HG02588 (cell line): ENCODE results near the gene EML4.
A peak's percentile ranks its signal among the peaks of the same experiment; 100 is the strongest.
"Not testable (repeated sequence)": the region's sequence is repeated elsewhere in the genome, so short reads cannot be mapped to it uniquely, and the experiment has no call there.

Experiments used
- ATAC-seq: cut with Tn5 transposase; IDR thresholded peaks from one replicate; pipeline ENCODE4 v1.9.1; 2021; ENCODE audit warnings: mild to moderate bottlenecking, moderate library complexity; ENCODE audit not compliant: unreplicated experiment

The EML4 gene

GRCh38 chr2:42249887-42250286 lies 80.7 kb downstream of the EML4 start:
- ATAC-seq = no peak

- ATAC-seq = no peak
These were observed 81.8 kb downstream of the EML4 start for GRCh38 chr2:42250925-42251324.

DNA sequence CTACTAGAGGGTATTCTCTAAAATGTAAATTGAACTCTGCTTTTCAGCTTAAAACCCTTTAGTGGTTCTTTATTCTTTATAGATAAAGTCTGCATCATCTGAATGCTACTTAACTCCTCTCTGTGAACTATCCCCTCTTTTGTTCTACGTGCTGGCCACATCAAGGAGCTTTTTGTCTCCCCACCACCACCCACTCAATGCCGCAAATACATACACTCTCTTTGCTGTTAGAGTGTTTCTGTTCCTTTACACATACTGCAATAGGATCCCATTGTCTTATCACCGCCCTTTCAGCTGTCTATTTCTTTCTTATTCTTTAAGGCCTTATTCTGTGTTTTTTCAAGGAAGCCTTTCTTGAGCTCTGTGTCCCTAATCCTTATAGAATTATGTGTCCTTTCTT lies 83.3 kb downstream of the EML4 start:
- ATAC-seq = no peak

DNA sequence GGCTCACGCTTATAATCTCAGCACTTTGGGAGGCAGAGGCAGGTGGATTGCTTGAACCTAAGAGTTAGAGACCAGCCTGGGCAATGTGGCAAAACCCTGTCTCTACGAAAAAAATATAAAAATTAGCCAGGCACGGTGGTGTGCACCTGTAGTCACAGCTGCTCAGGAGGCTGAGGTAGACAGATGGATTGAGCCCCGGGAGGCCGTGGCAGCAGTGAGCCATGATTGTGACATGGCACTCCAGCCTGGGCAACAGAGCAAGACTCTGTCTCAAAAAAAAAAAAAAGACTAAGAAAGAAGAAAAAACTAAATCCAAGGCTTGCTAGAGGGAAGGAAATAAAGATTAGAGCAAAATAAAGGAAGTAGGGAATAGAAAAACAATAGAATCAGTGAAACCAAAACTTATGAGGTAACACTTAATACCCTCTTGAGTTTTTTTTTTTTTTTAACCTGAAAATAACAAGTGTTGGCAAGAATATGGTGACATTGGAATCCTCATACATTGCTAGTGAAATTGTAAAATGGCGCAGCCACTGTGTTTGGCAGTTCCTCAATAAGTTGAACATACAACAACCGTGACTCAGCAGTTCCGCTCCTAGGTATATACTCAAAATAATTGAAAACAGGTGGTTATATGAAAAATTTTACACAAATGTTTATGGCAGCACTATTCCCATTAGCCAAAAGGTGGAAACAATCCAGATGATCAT lies 85.2 kb downstream of the EML4 start:
- ATAC-seq = no peak

DNA sequence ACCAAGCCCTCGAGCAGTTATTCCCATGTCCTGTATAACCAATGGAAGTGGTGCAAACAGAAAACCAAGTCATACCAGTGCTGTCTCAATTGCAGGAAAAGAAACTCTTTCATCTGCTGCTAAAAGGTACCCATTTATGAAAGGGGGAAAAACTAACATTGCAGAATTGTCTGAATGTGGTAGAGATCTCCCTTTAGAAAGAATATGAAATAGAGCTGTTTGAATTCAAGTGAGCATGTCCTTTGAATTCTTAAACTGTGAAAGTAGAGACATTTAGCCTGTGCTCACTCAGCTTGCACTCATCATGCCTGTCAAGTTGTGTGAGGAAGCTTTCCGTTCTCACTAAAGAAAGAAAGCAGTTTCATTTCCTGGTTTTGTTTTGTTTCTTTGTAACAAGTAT lies 87.4 kb downstream of the EML4 start:
- ATAC-seq = peak; percentile 68

DNA sequence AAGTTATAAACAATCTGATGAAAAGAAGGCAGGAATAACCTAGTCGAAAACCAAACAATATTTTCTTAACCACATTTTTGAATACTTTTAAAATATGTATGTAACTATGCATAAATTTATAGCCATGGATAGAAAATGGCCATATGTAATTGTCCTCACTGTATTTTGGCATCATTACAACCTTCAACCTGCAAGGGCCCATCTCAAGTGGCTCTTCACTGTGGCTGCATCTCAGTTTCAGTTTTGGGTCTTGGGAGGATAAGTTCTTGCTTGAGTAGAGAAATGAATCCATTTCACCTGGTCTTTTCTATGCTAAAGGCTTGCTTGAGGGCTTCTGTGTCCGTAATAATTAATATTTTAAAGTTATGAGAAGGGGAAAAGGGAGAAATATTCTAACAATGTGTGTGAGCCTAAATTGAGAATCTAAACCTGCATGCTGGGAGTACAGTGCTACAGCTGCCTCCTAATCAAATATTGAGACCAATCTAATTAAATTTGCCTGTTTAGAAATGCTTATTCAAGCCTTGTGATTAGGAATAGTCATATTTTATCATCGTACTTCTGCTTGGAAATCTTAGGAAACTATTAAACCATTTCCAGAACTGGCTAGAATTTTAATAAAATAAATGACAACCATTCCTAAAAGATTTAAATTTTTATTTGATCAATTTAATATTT lies 92.5 kb downstream of the EML4 start:
- no peak for ATAC-seq

DNA sequence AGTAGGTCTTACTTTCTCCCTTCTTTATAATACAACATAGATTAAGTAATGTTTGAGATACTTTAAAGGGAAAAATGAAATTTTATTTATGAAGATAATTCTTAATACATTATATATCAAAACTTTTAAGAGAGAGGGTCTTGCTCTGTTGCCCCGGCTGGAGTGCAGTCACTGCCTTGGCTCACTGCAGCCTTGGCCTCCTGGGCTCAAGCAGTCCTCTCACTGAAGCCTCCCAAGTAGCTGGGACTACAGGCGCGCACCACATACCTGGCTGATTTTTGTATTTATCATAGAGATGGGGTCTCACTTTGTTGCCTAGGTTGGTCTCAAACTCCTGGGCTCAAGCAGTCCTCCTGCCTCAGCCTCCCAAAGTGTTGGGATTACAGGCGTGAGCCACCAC lies 97.1 kb downstream of the EML4 start:
- ATAC-seq = no peak

DNA sequence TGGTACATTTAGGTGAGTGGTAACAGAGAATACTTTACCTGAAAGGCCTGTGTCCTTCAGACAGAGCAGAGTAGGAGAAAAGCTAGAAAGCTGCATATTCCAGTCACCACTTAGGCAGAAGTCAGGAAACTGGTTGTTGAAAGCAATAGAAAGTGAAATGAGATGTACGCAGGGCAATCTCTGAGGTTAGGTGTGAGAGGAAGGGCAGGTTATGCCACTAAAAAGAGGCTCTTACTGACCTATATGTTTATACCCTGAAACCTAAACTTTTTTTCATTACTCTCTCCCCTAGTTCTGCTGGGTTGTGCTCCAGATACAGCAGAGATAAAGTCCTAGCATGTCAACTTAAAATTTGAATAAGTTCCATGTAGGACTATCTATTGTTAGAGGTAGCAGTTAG lies 98.4 kb downstream of the EML4 start:
- no peak for ATAC-seq

- ATAC-seq = no peak
These were observed 99.5 kb downstream of the EML4 start for GRCh38 chr2:42268528-42269151.

DNA sequence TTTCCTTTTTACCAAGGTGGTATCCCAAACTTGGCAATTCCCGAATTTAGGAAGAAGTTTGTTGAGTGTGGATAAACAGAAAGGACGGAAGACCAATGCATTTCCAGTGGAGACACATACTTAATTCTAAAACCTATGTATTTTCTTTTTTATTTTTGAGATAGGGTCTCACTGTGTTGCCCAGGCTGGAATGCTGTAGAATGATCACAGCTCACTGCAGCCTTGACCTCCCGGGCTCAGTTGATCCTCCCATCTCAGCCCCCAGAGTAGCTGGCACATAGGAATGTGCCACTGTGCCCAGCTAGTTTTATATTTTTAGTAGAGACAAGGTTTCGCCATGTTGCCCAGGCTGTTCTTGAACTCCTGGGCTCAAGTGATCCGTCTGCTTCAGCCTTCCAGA lies 101.6 kb downstream of the EML4 start:
- ATAC-seq = no peak

- ATAC-seq = not testable (repeated sequence)
These were observed 102.1 kb downstream of the EML4 start for GRCh38 chr2:42271246-42271645.

DNA sequence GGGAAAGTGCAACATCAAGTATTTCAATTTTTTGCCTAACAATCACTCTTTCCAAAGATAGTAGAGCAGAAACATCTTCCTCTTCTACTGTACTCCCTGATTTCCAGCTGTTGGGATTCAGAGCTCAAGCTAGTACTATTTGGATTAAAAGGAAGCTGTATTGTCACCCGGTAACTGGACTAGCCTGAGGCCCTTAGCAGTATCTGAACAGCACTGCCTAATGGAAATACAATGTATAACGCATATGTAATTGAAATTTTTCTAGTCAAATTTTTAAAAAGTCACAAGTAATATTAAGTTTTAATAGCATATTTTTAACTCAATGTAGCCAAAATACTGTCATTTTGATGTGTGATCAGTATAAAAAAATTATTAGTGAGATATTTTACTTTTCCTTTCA lies 105.7 kb downstream of the EML4 start:
- no peak for ATAC-seq

DNA sequence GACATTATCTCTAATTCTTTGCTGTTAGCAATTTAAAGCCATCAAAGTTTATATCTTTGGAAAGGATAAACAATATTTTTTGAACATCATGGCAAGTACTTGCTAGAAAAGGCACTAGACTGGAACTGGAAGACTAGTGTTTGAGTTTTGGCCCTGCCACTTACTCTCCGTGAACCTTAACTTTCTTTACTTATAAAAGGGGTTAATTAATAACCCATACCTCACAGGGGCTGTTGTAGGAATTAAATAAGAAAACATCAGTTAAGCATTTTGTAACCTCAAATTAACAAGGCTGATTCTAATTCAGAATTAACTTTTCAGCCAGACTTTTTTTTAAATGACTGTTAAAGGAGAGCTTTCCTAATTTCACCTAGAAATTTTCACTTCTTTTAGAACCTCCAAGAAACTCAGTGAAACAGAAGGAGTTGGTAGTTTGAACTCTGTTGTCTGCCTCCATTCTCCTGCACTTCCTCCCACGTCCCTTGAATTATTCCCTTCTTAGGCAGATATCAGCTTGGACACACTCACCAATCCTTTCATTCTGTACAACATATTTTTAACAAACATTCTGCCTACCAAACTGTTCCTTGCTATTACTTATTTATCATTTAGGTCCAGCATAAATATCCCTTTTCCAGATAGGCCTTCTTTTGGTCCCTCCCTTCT lies 112.4 kb downstream of the EML4 start:
- no peak for ATAC-seq

- ATAC-seq = no peak
These were observed 114.9 kb downstream of the EML4 start for GRCh38 chr2:42284019-42284418.

GRCh38 chr2:42286268-42286946 lies 117.3 kb downstream of the EML4 start:
- no peak for ATAC-seq

DNA sequence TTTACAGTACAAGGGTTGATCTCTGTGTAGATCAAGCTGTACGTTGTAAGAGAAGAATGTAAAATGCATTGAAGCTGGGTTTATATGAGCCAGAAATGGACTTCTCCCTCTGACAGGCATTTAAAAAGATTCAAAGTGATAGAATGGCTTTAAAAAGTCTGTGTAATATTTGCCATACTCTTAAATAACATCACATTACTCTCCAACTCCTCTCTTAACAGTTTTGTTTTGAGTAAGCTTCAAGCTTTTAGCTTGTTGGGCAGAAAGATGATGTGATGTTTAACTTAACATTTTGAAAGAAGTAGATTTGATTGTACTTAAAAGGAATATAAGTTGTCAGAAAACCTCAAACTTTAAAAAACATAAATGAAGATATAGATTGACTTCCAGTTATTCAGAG lies 119.7 kb downstream of the EML4 start:
- no peak for ATAC-seq

DNA sequence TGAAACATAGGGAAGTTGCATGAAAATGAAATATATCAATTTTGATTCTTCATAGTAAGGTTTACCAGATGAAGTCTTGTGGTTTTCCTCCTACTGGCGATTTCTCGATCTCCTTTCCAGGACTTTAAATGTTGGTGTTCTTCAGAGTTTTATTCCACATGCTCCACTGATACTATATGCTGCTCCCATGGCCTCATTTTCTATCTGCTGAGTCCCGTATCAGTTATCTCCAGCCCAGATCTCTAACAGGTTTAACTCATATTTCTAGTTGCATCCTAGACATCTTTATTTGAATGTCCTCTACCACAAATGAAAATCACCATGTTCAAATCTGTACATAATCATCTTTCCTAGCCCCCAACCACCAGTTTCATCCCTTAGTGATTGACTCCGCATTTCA lies 120.1 kb downstream of the EML4 start:
- ATAC-seq = no peak

DNA sequence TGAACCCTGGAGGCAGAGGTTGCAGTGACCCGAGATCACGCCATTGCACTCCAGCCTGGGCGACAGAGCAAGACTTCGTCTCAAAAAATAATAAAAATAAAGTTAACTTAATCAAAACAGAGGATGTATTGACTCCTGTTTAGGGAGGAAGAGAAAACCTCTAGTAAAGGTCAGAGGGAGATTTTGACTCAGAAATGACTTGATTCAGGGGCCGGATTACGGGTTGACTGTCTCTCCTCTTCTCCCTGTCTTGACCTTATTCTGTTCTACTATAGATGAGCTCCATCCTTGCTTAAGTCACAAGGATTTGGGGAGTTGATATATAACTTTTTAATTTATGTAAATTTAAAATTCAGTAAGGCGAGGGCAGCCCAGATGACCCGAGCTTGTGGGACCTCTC lies 120.9 kb downstream of the EML4 start:
- ATAC-seq = no peak

GRCh38 chr2:42293019-42293418 lies 123.9 kb downstream of the EML4 start:
- no peak for ATAC-seq

GRCh38 chr2:42296226-42296625 lies 127.1 kb downstream of the EML4 start:
- peak; percentile 84 for ATAC-seq

- no peak for ATAC-seq
These were observed 128.3 kb downstream of the EML4 start for GRCh38 chr2:42297322-42297936.
